ENCODE measurements around the gene DDA1. TPM values are rescaled to one million over a fixed set of nuclear protein-coding genes. Genes with fewer than 3 reads are reported as not detected.

Gene DDA1
- total RNA-seq, 1 experiment from 2014 or later: 72.5 TPM

GRCh38 chr19:17289489-17289888, 19.9 kb upstream of the DDA1 start:
- no peaks in the 10 kb centered on the region for H4K20me1 ChIP-seq (ENCODE audit: insufficient read depth)
- peaks cover 26% of the 10 kb centered on the region for H3F3A ChIP-seq (ENCODE audit: insufficient read depth, low read depth)
- TF ChIP-seq EZH2 (IDR thresholded peaks at IDR 0.05; ENCODE audit: low read depth): no peak
- TF ChIP-seq, protein P1, sequence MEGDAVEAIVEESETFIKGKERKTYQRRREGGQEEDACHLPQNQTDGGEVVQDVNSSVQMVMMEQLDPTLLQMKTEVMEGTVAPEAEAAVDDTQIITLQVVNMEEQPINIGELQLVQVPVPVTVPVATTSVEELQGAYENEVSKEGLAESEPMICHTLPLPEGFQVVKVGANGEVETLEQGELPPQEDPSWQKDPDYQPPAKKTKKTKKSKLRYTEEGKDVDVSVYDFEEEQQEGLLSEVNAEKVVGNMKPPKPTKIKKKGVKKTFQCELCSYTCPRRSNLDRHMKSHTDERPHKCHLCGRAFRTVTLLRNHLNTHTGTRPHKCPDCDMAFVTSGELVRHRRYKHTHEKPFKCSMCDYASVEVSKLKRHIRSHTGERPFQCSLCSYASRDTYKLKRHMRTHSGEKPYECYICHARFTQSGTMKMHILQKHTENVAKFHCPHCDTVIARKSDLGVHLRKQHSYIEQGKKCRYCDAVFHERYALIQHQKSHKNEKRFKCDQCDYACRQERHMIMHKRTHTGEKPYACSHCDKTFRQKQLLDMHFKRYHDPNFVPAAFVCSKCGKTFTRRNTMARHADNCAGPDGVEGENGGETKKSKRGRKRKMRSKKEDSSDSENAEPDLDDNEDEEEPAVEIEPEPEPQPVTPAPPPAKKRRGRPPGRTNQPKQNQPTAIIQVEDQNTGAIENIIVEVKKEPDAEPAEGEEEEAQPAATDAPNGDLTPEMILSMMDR (conservative IDR thresholded peaks at IDR 0.05): no peak; the same call in 1 of the 2 replicates
- no peak overlapping the region for H2AFZ ChIP-seq
- H3K27ac ChIP-seq: no peak overlapping the region
- no peaks in the 10 kb centered on the region for H3K9me2 ChIP-seq (ENCODE audit: insufficient read depth)
- no peak overlapping the region for H3K4me2 ChIP-seq
- no TSS peak for BruUV-seq (replicated peaks)
- intact Hi-C loops (cut with micrococcal nuclease; ENCODE audit: unreplicated experiment): no loop called here
- H3K4me3 ChIP-seq: no peak overlapping the region
- peaks cover 15% of the 10 kb centered on the region; the same call in 1 of the 2 replicates for H3K4me1 ChIP-seq (replicated peaks; ENCODE audit: insufficient read depth)
- no peaks in the 10 kb centered on the region; the same call in 1 of the 2 replicates for H3K36me3 ChIP-seq (ENCODE audit: low read depth)
- H3K9me3 ChIP-seq (ENCODE audit: insufficient read depth, low read depth): no peaks in the 10 kb centered on the region
- peaks cover 10% of the 10 kb centered on the region for H3K79me2 ChIP-seq (ENCODE audit: low read depth)
- POLR2A ChIA-PET (ENCODE audit: unreplicated experiment): no interaction called here
- CTCF ChIA-PET: no interaction called here
- no peaks in the 10 kb centered on the region for H3K27me3 ChIP-seq (ENCODE audit: insufficient read depth, low read depth)
- peak in 1 of 2 experiments; percentile 31 for DNase-seq

GRCh38 chr19:17292301-17293074, 16.9 kb upstream of the DDA1 start:
- H3K27ac ChIP-seq: peak overlapping the region; percentile 63
- CTCF ChIA-PET: interaction anchor here (0.5 to 1.2 kb wide), 10 partner anchors 13 to 545 kb away, joined by 3 to 9 read pairs (median 4); partner anchors contain the start of gene MRPL34
- peak overlapping the region; percentile 93 for H3K4me2 ChIP-seq
- peaks cover 55% of the 10 kb centered on the region for H3F3A ChIP-seq (ENCODE audit: insufficient read depth, low read depth)
- peaks cover 22% of the 10 kb centered on the region for H3K79me2 ChIP-seq (ENCODE audit: low read depth)
- BruUV-seq (replicated peaks): no TSS peak
- H3K9me3 ChIP-seq (ENCODE audit: insufficient read depth, low read depth): no peaks in the 10 kb centered on the region
- intact Hi-C loops (cut with micrococcal nuclease; ENCODE audit: unreplicated experiment): loop anchor here (2.0 to 5.0 kb wide), 2 partner anchors 35 to 94 kb away; no protein-coding TSS in a partner anchor
- peak overlapping the region; percentile 92 for H2AFZ ChIP-seq
- H3K9me2 ChIP-seq (ENCODE audit: insufficient read depth): no peaks in the 10 kb centered on the region
- 0 out of 2 replicates have a peak, but pooled peaks cover 5% of the 10 kb centered on the region for H4K20me1 ChIP-seq (ENCODE audit: insufficient read depth)
- H3K4me3 ChIP-seq: peak overlapping the region; percentile 65
- no peak for TF ChIP-seq EZH2 (IDR thresholded peaks at IDR 0.05; ENCODE audit: low read depth)
- TF ChIP-seq, protein P1 (conservative IDR thresholded peaks at IDR 0.05): peak; percentile 77
- H3K4me1 ChIP-seq (replicated peaks; ENCODE audit: insufficient read depth): peaks cover 35% of the 10 kb centered on the region
- POLR2A ChIA-PET (ENCODE audit: unreplicated experiment): interaction anchor here (0.6 kb wide), 1 partner anchor 127 kb away, joined by 4 read pairs; the partner anchor contains the start of gene MVB12A
- no peaks in the 10 kb centered on the region; the same call in 1 of the 2 replicates for H3K36me3 ChIP-seq (ENCODE audit: low read depth)
- DNase-seq: peak; percentile 86 to 89
- no peaks in the 10 kb centered on the region for H3K27me3 ChIP-seq (ENCODE audit: insufficient read depth, low read depth)

DNA sequence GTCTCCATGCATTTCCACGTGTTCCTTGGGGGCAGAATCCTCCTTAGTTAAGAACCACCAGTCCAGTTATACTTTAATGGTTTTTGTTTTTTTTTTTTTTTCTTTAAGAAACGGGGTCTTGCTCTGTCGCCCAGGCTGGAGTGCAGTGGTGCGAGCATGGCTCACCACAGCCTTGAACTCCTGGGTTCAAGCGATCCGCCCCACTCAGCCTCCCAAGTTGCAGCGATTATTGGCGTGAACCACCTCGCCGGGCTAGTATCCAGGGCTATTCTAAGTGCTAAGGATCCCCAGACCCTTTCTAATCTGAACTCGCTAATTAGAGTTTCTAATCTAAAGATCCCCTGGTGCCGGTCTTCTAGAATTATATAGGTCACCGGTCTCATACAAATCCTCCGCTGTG, 15.8 kb upstream of the DDA1 start:
- Histone ChIP-seq H3K4me1 (replicated peaks; ENCODE audit: insufficient read depth) (peaks cover 37% of the 10 kb centered on the region), H3K36me3 (ENCODE audit: low read depth) (no peaks in the 10 kb centered on the region; the same call in 1 of the 2 replicates), H3K9me2 (ENCODE audit: insufficient read depth) (no peaks in the 10 kb centered on the region), H3K4me2 (0 out of 2 replicates have a peak overlapping the region, but pooled peaks have one; percentile 15), H3K27ac (no peak overlapping the region), H3K4me3 (no peak overlapping the region), H3F3A (ENCODE audit: insufficient read depth, low read depth) (peaks cover 61% of the 10 kb centered on the region), H3K27me3 (ENCODE audit: insufficient read depth, low read depth) (no peaks in the 10 kb centered on the region), H4K20me1 (ENCODE audit: insufficient read depth) (0 out of 2 replicates have a peak, but pooled peaks cover 5% of the 10 kb centered on the region), H3K79me2 (ENCODE audit: low read depth) (peaks cover 26% of the 10 kb centered on the region), H3K9me3 (ENCODE audit: insufficient read depth, low read depth) (no peaks in the 10 kb centered on the region), H2AFZ (no peak overlapping the region)
- TSS peak; percentile 39 for BruUV-seq (replicated peaks)
- POLR2A ChIA-PET (ENCODE audit: unreplicated experiment): no interaction called here
- peak in 1 of 2 experiments; percentile 9 for DNase-seq
- intact Hi-C loops (cut with micrococcal nuclease; ENCODE audit: unreplicated experiment): loop anchor here (2.0 to 5.0 kb wide), 2 partner anchors 34 to 93 kb away; no protein-coding TSS in a partner anchor
- TF ChIP-seq EZH2 (IDR thresholded peaks at IDR 0.05; ENCODE audit: low read depth): no peak
- TF ChIP-seq, protein P1 (conservative IDR thresholded peaks at IDR 0.05): no peak
- CTCF ChIA-PET: interaction anchor here (0.7 kb wide), 2 partner anchors 33 to 97 kb away, joined by 3 to 4 read pairs; no protein-coding TSS in a partner anchor

All from PC-9 (cell line).